Raji (cell line): ENCODE data around the gene PARD3B.

Source experiments
- POLR2A ChIP-seq: IDR thresholded peaks from 2 replicates; pipeline ENCODE4 v1.6.1; 2011; ENCODE audit warnings: low read depth, low read length, control low read depth; ENCODE audit not compliant: insufficient read depth

The PARD3B gene

GRCh38 chr2:204880928-204881327 is 335.7 kb downstream of the PARD3B start:
- TF ChIP-seq POLR2A, result no peak

- no peak for TF ChIP-seq POLR2A
These were observed 336.4 kb downstream of the PARD3B start for GRCh38 chr2:204881655-204882054.

- no peak for TF ChIP-seq POLR2A
These were observed 340.5 kb downstream of the PARD3B start for GRCh38 chr2:204885747-204886146.

GRCh38 chr2:204886713-204887112 is 341.4 kb downstream of the PARD3B start:
- TF ChIP-seq POLR2A, result no peak

GRCh38 chr2:204888222-204888621 is 342.9 kb downstream of the PARD3B start:
- no peak for TF ChIP-seq POLR2A

- TF ChIP-seq POLR2A, result no peak
These were observed 345.4 kb downstream of the PARD3B start for GRCh38 chr2:204890680-204891079.

GRCh38 chr2:204891739-204892138 is 346.5 kb downstream of the PARD3B start:
- TF ChIP-seq POLR2A, result no peak

- no peak for TF ChIP-seq POLR2A
These were observed 347.4 kb downstream of the PARD3B start for GRCh38 chr2:204892506-204893255.

GRCh38 chr2:204896146-204896545 is 350.9 kb downstream of the PARD3B start:
- TF ChIP-seq POLR2A, result no peak

GRCh38 chr2:204897561-204897960 is 352.3 kb downstream of the PARD3B start:
- no peak for TF ChIP-seq POLR2A

- no peak for TF ChIP-seq POLR2A
These were observed 353.8 kb downstream of the PARD3B start for GRCh38 chr2:204898928-204899640.

- no peak for TF ChIP-seq POLR2A
These were observed 354.7 kb downstream of the PARD3B start for GRCh38 chr2:204899983-204900382.

GRCh38 chr2:204900487-204900886 is 355.2 kb downstream of the PARD3B start:
- no peak for TF ChIP-seq POLR2A

- TF ChIP-seq POLR2A, result no peak
These were observed 355.6 kb downstream of the PARD3B start for GRCh38 chr2:204900910-204901309.

- TF ChIP-seq POLR2A, result no peak
These were observed 356.3 kb downstream of the PARD3B start for GRCh38 chr2:204901591-204901990.

- TF ChIP-seq POLR2A, result no peak
These were observed 364.5 kb downstream of the PARD3B start for GRCh38 chr2:204909791-204910190.
